HS-27A (cell line): Measurements from ENCODE around the gene HSD17B4.
"Not testable (repeated sequence)": the region's sequence is repeated elsewhere in the genome, so short reads cannot be mapped to it uniquely, and the experiment has no call there.

Experiments
- DNase-seq: peaks from one replicate; pipeline ENCODE4 v3.0.0-alpha.2; 2012; ENCODE audit warnings: low read depth, missing footprints

HSD17B4 gene

GRCh38 chr5:119432674-119433237, 19.5 kb upstream of the HSD17B4 start:
- not testable (repeated sequence) for DNase-seq

GRCh38 chr5:119435436-119436132, 16.7 kb upstream of the HSD17B4 start:
- no peak for DNase-seq

GRCh38 chr5:119437785-119438586, 14.3 kb upstream of the HSD17B4 start:
- not testable (repeated sequence) for DNase-seq

GRCh38 chr5:119438587-119438917, 13.7 kb upstream of the HSD17B4 start:
- not testable (repeated sequence) for DNase-seq

GRCh38 chr5:119439140-119439631, 13.1 kb upstream of the HSD17B4 start:
- DNase-seq = no peak

GRCh38 chr5:119439632-119440031, 12.7 kb upstream of the HSD17B4 start:
- DNase-seq = not testable (repeated sequence)

GRCh38 chr5:119444643-119445042, 7.7 kb upstream of the HSD17B4 start:
- DNase-seq = not testable (repeated sequence)

GRCh38 chr5:119445544-119445943, 6.8 kb upstream of the HSD17B4 start:
- DNase-seq = no peak

GRCh38 chr5:119449882-119450281, 2.4 kb upstream of the HSD17B4 start:
- no peak for DNase-seq

GRCh38 chr5:119450627-119451026, 1.7 kb upstream of the HSD17B4 start:
- not testable (repeated sequence) for DNase-seq

- DNase-seq = no peak
Observed at GRCh38 chr5:119451561-119451960, 736 bp upstream of the HSD17B4 start.

GRCh38 chr5:119452060-119452372, 281 bp upstream of the HSD17B4 start:
- DNase-seq = no peak

GRCh38 chr5:119453040-119453373, 710 bp downstream of the HSD17B4 start:
- no peak for DNase-seq

- DNase-seq = no peak
Observed at GRCh38 chr5:119454171-119454570, 1.9 kb downstream of the HSD17B4 start.

- DNase-seq = no peak
Observed at GRCh38 chr5:119458911-119459632, 6.8 kb downstream of the HSD17B4 start.

- no peak for DNase-seq
Observed at GRCh38 chr5:119465640-119466039, 13.3 kb downstream of the HSD17B4 start.

- DNase-seq = no peak
Observed at GRCh38 chr5:119468286-119468685, 16.0 kb downstream of the HSD17B4 start.

GRCh38 chr5:119470105-119470763, 17.9 kb downstream of the HSD17B4 start:
- no peak for DNase-seq

GRCh38 chr5:119470851-119471451, 18.7 kb downstream of the HSD17B4 start:
- DNase-seq = no peak

- no peak for DNase-seq
Observed at GRCh38 chr5:119473241-119473640, 20.9 kb downstream of the HSD17B4 start.

GRCh38 chr5:119476341-119476740, 24.0 kb downstream of the HSD17B4 start:
- no peak for DNase-seq

- DNase-seq = no peak
Observed at GRCh38 chr5:119478781-119479180, 26.5 kb downstream of the HSD17B4 start.
